ENCODE data around the gene SESTD1.
A peak's percentile ranks its signal among the peaks of the same experiment; 100 is the strongest.
"Not testable (repeated sequence)": the region's sequence is repeated elsewhere in the genome, so short reads cannot be mapped to it uniquely, and the experiment has no call there.

Gene SESTD1

DNA sequence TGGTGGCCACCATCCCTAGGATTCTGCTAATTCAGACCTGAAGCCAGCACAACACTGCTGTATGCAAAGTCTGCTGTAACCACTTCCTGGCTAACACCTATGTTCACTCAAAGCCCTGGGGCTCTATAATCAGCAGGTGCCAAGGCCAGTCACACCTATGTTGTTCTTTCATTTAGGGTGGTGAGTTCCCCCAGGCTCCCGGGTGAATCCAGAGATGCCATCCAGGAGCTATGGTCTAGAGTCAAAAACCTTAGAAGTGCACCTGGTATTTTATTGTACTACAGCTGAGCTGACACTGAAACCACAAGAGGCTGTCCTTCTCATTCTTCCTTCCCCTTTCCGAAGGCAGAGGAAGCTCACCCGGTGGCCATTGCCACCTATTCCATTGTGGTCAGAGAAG, 168.5 kb downstream of the SESTD1 start:
- DNase-seq, result peak; percentile 22 to 26

- not testable (repeated sequence) for DNase-seq
These were observed 171.7 kb downstream of the SESTD1 start for GRCh38 chr2:179092912-179093311.

GRCh38 chr2:179082697-179083096, 181.9 kb downstream of the SESTD1 start:
- no peak for DNase-seq

GRCh38 chr2:179081954-179082353, 182.7 kb downstream of the SESTD1 start:
- no peak for DNase-seq

- DNase-seq, result no peak
These were observed 192.1 kb downstream of the SESTD1 start for GRCh38 chr2:179072527-179072926.

DNA sequence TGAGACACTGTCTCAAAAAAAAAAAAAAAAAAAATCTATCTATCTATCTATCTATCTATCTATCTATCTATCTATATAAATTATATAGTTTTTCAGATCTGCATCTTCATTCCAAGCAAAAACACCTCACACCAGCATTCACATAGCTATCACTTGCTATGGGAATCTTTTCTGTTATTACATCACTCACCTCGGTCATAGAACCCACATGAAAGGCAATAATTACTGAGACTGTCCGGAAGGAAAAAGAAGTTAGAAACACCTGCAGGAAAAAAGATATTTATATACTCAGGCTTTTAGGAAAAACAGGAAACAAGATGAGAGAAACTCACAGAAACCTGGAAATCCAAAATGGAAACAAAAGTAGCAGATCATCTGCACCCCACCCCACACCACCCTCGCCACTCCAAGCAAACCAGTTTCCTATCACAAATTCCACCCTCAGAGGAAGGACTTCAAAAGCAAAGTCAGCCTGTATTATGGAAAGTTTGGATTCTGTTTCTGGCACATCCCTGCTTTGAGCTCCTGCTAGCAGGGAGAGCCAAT, 192.7 kb downstream of the SESTD1 start:
- no peak for DNase-seq

GRCh38 chr2:179070895-179071294, 193.7 kb downstream of the SESTD1 start:
- no peak for DNase-seq

GRCh38 chr2:179069685-179070084, 194.9 kb downstream of the SESTD1 start:
- no peak for DNase-seq

DNA sequence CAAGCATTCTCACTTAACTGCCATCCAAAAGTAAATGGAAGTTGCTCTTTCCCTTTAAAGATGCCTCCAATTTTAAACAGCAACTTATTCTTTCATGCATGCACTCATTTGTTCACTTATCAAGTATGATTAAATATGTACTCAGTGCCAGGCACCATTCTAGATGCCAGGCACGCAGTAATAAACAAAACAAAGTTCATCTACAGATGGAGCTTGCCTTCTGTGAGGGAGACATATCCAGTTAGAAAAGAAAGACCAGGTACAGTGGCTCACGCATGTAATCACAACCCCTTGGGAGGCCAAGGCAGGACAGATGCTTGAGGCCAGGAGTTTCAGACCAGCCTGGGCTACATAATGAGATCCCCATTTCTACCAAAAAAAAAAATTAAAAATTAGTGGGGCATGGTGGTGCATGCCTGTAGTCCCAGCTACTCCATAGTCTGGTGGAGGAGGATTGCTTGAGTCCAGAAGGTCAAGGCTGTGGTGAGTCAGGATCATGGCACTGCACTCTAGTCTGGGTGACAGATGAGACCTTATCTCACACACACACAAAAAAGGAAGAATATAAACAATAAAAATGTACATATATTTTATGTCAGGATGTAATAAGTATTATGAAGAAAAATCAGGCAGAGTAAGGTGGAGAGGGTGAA, 195.5 kb downstream of the SESTD1 start:
- no peak for DNase-seq

- DNase-seq, result no peak
These were observed 205.5 kb downstream of the SESTD1 start for GRCh38 chr2:179059026-179059700.

- no peak for DNase-seq
These were observed 206.9 kb downstream of the SESTD1 start for GRCh38 chr2:179057737-179058136.

GRCh38 chr2:179053568-179053967, 211.1 kb downstream of the SESTD1 start:
- DNase-seq, result not testable (repeated sequence)

Data from CD4-positive, alpha-beta T cell treated with Interleukin-4 for 1 hour (primary cell).